GM12801 (cell line): ENCODE data around the gene PCID2.

Source experiments
- TF ChIP-seq, protein P1 (sequence below): IDR thresholded peaks from one replicate; pipeline ENCODE4 v1.5.1; 2011; ENCODE audit warnings: control low read depth; ENCODE audit not compliant: insufficient read length; ENCODE audit errors: extremely low read depth

PCID2 gene

DNA sequence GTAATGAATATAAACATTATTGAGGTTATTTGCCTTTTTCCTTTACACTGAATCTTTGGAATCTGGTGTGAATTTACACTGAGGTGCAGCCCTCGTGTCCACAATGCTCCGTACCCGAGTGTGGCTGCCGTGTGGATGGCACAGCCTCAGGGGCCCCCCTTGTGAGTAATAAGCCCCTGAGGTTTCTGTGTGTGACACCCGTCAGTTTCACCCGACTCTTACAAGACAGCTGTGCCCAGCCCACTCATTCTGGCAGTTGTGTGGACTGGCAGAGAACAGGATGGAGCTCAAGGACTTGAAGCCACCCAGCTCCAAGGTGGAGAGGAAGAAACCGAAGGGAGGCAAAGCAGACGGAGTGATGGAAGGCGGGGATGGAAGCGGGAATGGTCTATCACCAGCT, 42.2 kb downstream of the PCID2 start:
- TF ChIP-seq, protein P1, sequence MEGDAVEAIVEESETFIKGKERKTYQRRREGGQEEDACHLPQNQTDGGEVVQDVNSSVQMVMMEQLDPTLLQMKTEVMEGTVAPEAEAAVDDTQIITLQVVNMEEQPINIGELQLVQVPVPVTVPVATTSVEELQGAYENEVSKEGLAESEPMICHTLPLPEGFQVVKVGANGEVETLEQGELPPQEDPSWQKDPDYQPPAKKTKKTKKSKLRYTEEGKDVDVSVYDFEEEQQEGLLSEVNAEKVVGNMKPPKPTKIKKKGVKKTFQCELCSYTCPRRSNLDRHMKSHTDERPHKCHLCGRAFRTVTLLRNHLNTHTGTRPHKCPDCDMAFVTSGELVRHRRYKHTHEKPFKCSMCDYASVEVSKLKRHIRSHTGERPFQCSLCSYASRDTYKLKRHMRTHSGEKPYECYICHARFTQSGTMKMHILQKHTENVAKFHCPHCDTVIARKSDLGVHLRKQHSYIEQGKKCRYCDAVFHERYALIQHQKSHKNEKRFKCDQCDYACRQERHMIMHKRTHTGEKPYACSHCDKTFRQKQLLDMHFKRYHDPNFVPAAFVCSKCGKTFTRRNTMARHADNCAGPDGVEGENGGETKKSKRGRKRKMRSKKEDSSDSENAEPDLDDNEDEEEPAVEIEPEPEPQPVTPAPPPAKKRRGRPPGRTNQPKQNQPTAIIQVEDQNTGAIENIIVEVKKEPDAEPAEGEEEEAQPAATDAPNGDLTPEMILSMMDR = no peak

- TF ChIP-seq, protein P1 = no peak
These were observed 44.0 kb downstream of the PCID2 start for GRCh38 chr13:113164492-113164891.

GRCh38 chr13:113162783-113163685, 45.4 kb downstream of the PCID2 start:
- TF ChIP-seq, protein P1 = no peak

DNA sequence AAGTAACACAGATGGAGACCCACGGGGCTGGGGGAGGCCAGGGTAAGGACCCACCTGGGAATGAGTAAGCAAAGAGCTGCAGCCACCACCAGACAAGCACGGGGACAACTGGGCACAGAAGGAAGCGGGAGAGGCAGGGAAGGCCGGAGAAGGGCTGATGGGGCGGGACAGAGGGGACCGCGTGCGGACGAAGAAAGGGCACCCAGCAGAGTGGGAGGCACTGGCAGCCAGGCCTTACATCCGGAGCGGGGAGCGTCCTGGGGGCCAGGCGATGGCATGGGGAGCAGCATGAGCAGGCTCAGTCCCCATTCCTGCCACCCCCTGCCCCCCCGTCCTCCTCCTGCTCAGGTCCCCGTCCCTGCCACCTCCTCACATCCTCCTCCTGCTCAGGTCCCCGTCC, 47.0 kb downstream of the PCID2 start:
- TF ChIP-seq, protein P1 = no peak

- TF ChIP-seq, protein P1 = no peak
These were observed 47.5 kb downstream of the PCID2 start for GRCh38 chr13:113160983-113161382.

DNA sequence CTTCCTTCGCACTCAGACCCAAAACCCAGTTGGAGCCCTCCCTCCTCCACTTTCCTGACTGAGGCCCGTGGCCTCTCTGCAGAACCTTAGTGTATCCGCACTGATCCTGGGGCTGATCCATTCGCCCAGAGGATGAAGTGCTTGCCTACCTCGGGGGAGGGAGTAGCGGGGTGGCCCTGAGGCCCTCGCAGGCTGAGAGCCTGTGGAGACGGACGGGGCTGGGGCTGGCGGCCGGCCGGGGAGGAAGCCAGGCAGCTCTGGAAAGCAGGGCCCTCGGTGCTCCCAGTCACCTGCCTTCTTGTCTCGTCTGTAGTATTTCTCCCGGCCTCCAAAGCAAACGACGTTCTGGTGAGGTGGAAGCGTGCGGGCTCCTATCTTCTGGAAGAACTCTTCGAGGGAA, 48.8 kb downstream of the PCID2 start:
- TF ChIP-seq, protein P1 = no peak

DNA sequence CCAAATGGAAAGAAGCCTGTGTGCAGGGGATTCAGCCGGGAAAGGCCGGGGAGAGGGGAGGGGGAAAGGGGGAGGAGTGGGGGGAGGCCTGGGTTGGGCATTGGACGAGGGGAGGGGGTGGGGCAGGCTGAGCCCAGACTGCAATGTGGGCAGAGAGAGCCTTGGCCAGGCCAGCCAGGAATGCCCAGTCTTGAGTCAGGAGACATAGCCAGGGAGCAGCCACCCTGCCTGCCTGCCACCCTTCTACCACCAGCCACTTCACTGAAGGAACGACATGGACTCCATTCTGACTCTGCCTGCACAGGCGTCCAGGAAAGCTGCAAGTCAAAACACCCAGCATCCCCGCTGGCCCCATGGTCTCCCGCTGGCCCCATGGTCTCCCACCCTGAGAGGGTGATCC, 49.5 kb downstream of the PCID2 start:
- TF ChIP-seq, protein P1 = no peak
